HepG2 (cell line): Measurements from ENCODE around the gene RPS6KL1. TPM values are rescaled to one million over a fixed set of nuclear protein-coding genes. Genes with fewer than 3 reads are reported as not detected.
A peak's percentile ranks its signal among the peaks of the same experiment; 100 is the strongest.

Experiments
- ATF5 ChIP-seq: sonication (generic); formaldehyde crosslinking; IDR thresholded peaks from 2 replicates; pipeline ENCODE4 v1.4.0; 2020; ENCODE audit warnings: mild to moderate bottlenecking, low read depth, missing genetic modification reagents
- EP300 ChIP-seq, 3 experiments: sonication (generic) in 1 of 3; formaldehyde crosslinking in 1 of 3; IDR thresholded peaks; 2 replicates each; pipeline versions ENCODE4 v1.5.1 to v1.6.1; 2011 to 2020; ENCODE audit warnings: low read depth in 2 of 3, low read length in 2 of 3, borderline replicate concordance in 1 of 3, improper control_type of control experiment in 1 of 3, mild to moderate bottlenecking in 1 of 3, missing genetic modification reagents in 1 of 3, moderate library complexity in 1 of 3
- GTF2F1 ChIP-seq: fragments of 150-350 bp; IDR thresholded peaks from 2 replicates; pipeline ENCODE4 v1.6.1; 2014; ENCODE audit warnings: low read length
- KLF9 ChIP-seq: IDR thresholded peaks from 2 replicates; pipeline ENCODE4 v1.6.1; 2016; ENCODE audit warnings: low read depth
- MYPOP ChIP-seq: sonication (generic); formaldehyde crosslinking; IDR thresholded peaks from 2 replicates; pipeline ENCODE4 v1.8.1; 2023; ENCODE audit warnings: mild to moderate bottlenecking, moderate library complexity, missing genetic modification reagents
- PLRG1 ChIP-seq: fragments of 450-650 bp; conservative IDR thresholded peaks from 2 replicates; pipeline ENCODE4 v1.6.1; 2016
- SOX13 ChIP-seq, 3 experiments: fragments of 450-650 bp in 1 of 3; sonication (generic) in 1 of 3; formaldehyde crosslinking in 1 of 3; IDR thresholded peaks in 2 of 3; conservative IDR thresholded peaks in 1 of 3; 2 replicates each; pipeline versions ENCODE4 v1.5.0 to v1.6.1; 2016 to 2020; ENCODE audit warnings: antibody characterized with exemption in 1 of 3, mild to moderate bottlenecking in 1 of 3, missing compliant biosample characterization in 1 of 3, missing genetic modification reagents in 1 of 3, moderate library complexity in 1 of 3
- STAT6 ChIP-seq: sonication (generic); formaldehyde crosslinking; IDR thresholded peaks from 2 replicates; pipeline ENCODE4 v1.4.0; 2020; ENCODE audit warnings: missing genetic modification reagents, mild to moderate bottlenecking, borderline replicate concordance
- TGIF2 ChIP-seq: IDR thresholded peaks from 2 replicates; pipeline ENCODE4 v1.6.1; 2016; ENCODE audit warnings: control low read depth, missing compliant biosample characterization
- THAP7 ChIP-seq: sonication (generic); formaldehyde crosslinking; IDR thresholded peaks from 2 replicates; pipeline ENCODE4 v1.8.1; 2023; ENCODE audit warnings: mild to moderate bottlenecking, missing genetic modification reagents
- THRA ChIP-seq: sonication (generic); formaldehyde crosslinking; IDR thresholded peaks from 2 replicates; pipeline ENCODE4 v1.4.0; 2020; ENCODE audit warnings: missing genetic modification reagents, borderline replicate concordance
- ZNF292 ChIP-seq: sonication (generic); formaldehyde crosslinking; IDR thresholded peaks from 2 replicates; pipeline ENCODE4 v1.8.1; 2022; ENCODE audit warnings: mild to moderate bottlenecking, low read depth, missing genetic modification reagents, borderline replicate concordance
- ZNF34 ChIP-seq: sonication (generic); formaldehyde crosslinking; IDR thresholded peaks from 2 replicates; pipeline ENCODE4 v1.4.0; 2020; ENCODE audit warnings: mild to moderate bottlenecking, missing genetic modification reagents, borderline replicate concordance
- ZNF530 ChIP-seq: sonication (generic); formaldehyde crosslinking; IDR thresholded peaks from 2 replicates; pipeline ENCODE4 v1.5.0; 2020; ENCODE audit warnings: low read depth, mild to moderate bottlenecking, missing genetic modification reagents
- ZNF746 ChIP-seq: sonication (generic); formaldehyde crosslinking; IDR thresholded peaks from 2 replicates; pipeline ENCODE4 v1.8.0; 2022; ENCODE audit warnings: mild to moderate bottlenecking, missing genetic modification reagents
- ZNF800 ChIP-seq: sonication (generic); formaldehyde crosslinking; IDR thresholded peaks from 2 replicates; pipeline ENCODE4 v1.4.0; 2020; ENCODE audit warnings: missing genetic modification reagents
- polyA plus RNA-seq, 8 experiments: library from polyadenylated mRNA; depleted of rRNA in 3 of 8; stranded (reverse) in 7 of 8; unstranded in 1 of 8; fragments of >200 nt; fragmentation: Illumina TruSeq in 4 of 8; extraction: Trizol in 4 of 8; gene quantifications; 2 replicates each; pipeline versions ENCODE4 v1.2.1 to v1.2.3, GENCODE V29; 2011 to 2016; ENCODE audit warnings: low read depth in 4 of 8, missing spikeins in 1 of 8, mixed read lengths in 1 of 8; ENCODE audit not compliant: insufficient read depth in 1 of 8
- total RNA-seq, 5 experiments: library from RNA; depleted of rRNA; stranded (reverse); fragments of >200 nt; fragmentation: Illumina TruSeq; extraction: Trizol; gene quantifications; 2 replicates each; pipeline ENCODE4 v1.2.3, GENCODE V29; 2016; ENCODE audit warnings: low read depth in 1 of 5

RPS6KL1 gene
- total and polyA plus RNA-seq, 2 of the 13 experiments (the other 11 are each of a cell fraction or from before 2014, with no cell fraction given), result 6.5 to 11.5 TPM

- peak; percentile 64; the same call in 1 of the 2 replicates for TF ChIP-seq ZNF292 (CRISPR knock-in tag)
- no peak for TF ChIP-seq PLRG1
- peak; percentile 52; the same call in 1 of the 2 replicates for TF ChIP-seq THRA (CRISPR knock-in tag)
- no peak for TF ChIP-seq KLF9 (CRISPR knock-in tag)
- TF ChIP-seq ZNF746 (CRISPR knock-in tag), result peak; percentile 88
- 0 out of 2 replicates have a peak, but pooled peaks have one; percentile 43 for TF ChIP-seq ZNF34
- peak; percentile 65; the same call in 1 of the 2 replicates for TF ChIP-seq MYPOP (CRISPR knock-in tag)
- TF ChIP-seq TGIF2, result no peak
- TF ChIP-seq ATF5 (CRISPR knock-in tag), result no peak
- TF ChIP-seq GTF2F1, result no peak
- no peak for TF ChIP-seq ZNF530 (CRISPR knock-in tag)
- TF ChIP-seq STAT6 (CRISPR knock-in tag), result 0 out of 2 replicates have a peak, but pooled peaks have one; percentile 41
- TF ChIP-seq SOX13 (IDR thresholded peaks at IDR 0.05), result no peak
- peak in 1 of 2 experiments; percentile 51; a peak in 1 of 4 replicates for TF ChIP-seq SOX13 (CRISPR knock-in tag; conservative IDR thresholded peaks at IDR 0.05 in 1 of 2, IDR thresholded peaks at IDR 0.05 in 1 of 2)
- TF ChIP-seq ZNF800, result peak; percentile 50; the same call in 1 of the 2 replicates
- TF ChIP-seq THAP7 (CRISPR knock-in tag), result peak; percentile 81; the same call in 1 of the 2 replicates
- TF ChIP-seq EP300 (IDR thresholded peaks at IDR 0.05; ENCODE audit: low read depth in 2 of 2, low read length in 2 of 2), result 0 out of 4 replicates have a peak, but pooled peaks of 1 of the 2 experiments have one; percentile 15
- no peak; the same call in 1 of the 2 replicates for TF ChIP-seq EP300 (CRISPR knock-in tag; IDR thresholded peaks at IDR 0.05; ENCODE audit: borderline replicate concordance)
Measured at GRCh38 chr14:74881431-74882102, 41.5 kb downstream of the RPS6KL1 start, which contains the start of gene DLST (continued).
